ENCODE measurements around the gene DHRS11.

GRCh38 chr17:36647636-36648035, 56.0 kb downstream of the DHRS11 start:
- TF ChIP-seq FOXJ3 (CRISPR knock-in tag; IDR thresholded peaks at IDR 0.05) = no peak
- no peak for TF ChIP-seq SIN3A (IDR thresholded peaks at IDR 0.05; ENCODE audit: borderline replicate concordance, low read depth, low read length)
- TF ChIP-seq TCF12 (IDR thresholded peaks at IDR 0.05) = no peak
- no peak for TF ChIP-seq CTCF (IDR thresholded peaks at IDR 0.05)
- no peak for TF ChIP-seq USF1 (IDR thresholded peaks at IDR 0.05; ENCODE audit: borderline replicate concordance, low read depth)
- no peak for TF ChIP-seq REST (IDR thresholded peaks at IDR 0.05; ENCODE audit: low read depth, low read length)
